GM19452 (cell line): ENCODE data around the gene CELF4.

Experiments
- ATAC-seq: cut with Tn5 transposase; IDR thresholded peaks from one replicate; pipeline ENCODE4 v1.9.1; 2021; ENCODE audit not compliant: unreplicated experiment

The CELF4 gene

GRCh38 chr18:37395631-37396030, 170.0 kb downstream of the CELF4 start:
- ATAC-seq: no peak

GRCh38 chr18:37395138-37395537, 170.5 kb downstream of the CELF4 start:
- no peak for ATAC-seq

- no peak for ATAC-seq
These were observed 171.0 kb downstream of the CELF4 start for GRCh38 chr18:37394610-37394965.

- no peak for ATAC-seq
These were observed 171.5 kb downstream of the CELF4 start for GRCh38 chr18:37393945-37394609.

DNA sequence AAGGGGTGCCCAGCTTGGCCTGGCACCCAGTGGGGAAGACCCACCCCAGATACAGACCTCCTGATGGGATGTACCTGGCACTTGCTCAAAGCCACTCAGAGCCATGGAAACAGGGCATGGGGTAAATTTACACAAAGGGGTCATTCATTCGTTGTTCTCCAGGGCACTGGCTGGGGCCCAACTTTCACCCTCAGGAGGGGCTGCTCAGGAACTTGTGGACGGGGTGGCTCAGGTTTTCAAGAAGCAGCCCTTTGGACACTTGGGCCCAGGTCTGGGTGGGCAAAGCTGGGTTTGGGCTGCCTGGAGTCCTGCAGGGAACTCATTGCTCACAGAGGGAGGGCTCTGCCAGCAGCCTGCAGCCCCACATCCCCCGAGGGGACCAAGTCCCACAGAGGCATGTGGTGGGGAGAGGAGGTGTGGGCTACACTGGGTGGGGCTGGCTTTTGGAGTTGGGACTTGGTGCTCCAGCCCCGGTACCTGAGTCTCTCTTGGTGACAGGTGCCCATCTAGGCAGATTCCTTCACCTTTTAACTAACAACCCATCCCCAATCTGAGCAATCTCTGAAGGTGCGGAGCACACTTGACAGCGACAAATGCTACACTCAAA, 172.3 kb downstream of the CELF4 start:
- no peak for ATAC-seq

DNA sequence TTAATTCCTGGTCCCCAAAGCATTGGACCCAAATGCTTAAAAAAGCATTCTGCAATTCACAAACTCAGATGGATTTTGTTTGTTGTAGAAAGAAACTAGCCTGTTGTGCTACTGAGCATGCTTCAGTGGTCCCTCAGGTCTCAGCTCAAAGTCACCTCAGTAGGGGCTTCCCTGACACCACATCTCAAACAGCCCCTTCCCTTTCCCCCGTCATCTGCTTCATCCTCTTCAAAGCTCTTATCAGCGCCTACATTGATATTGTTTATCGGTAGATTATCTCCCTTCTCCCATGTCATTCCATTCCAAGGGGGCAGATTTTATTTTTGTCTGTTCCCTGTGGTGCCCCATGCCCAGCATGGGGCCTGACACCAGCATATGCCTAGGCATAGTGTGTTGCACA, 172.9 kb downstream of the CELF4 start:
- no peak for ATAC-seq

DNA sequence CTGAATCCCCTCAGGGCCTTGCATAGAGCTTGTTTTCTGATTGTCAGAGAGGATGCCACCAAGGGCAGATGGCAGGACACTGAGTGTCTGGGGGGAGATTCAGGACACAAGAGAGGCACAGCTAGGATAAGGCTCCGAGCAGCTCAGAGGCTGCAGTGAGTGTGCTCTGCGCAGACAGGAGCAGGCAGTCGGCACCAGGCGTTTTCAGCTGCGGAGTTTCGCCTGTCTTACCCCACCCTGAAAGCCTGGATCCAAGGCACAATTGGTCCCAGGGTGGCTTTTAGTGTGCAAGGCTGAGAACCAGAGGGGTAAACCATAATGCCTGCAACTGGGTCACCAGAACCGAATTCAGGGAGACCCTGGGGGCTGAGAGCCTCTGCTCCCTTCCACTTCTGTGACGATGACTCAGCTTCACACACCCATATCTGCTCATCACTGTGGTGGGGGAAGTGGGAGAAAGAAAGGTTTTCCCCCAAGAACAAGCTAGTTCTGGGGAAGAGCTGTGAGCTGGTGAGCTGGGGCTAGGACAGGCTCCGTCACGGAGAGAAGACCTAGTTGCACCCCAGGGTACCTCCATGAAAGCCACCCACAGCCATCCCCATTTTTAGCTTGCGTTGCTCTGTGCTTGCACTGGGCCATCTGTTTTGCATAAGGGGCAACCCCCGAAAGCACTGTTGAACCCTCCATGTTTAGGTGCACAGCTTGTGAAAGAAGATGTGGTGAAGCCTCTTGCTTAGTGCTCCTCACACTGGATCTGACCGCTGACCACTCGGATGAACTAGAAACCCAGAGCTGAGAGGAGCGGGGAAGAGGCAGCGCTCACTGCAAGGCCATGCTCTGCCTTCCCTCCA, 173.7 kb downstream of the CELF4 start:
- ATAC-seq: no peak

DNA sequence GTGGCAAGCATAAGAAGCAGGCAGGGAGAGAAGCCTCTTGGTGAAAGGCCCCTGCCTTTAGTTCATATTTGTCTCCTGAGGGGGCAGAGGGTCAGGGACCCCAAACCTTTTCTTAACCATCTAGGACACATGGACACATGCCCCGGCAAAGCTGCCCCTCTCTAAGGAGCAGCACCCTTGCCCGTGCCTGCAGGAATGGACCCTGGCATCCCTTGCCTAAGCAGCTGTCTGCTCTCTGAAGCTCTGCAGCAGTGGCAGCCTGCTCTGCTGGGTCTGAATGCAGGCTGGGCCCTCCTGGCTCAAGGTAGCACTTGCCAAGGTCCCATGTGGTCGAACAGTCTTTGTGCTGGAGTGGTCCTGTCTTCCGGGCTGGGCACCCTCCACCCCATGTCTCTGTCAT, 174.4 kb downstream of the CELF4 start:
- no peak for ATAC-seq

DNA sequence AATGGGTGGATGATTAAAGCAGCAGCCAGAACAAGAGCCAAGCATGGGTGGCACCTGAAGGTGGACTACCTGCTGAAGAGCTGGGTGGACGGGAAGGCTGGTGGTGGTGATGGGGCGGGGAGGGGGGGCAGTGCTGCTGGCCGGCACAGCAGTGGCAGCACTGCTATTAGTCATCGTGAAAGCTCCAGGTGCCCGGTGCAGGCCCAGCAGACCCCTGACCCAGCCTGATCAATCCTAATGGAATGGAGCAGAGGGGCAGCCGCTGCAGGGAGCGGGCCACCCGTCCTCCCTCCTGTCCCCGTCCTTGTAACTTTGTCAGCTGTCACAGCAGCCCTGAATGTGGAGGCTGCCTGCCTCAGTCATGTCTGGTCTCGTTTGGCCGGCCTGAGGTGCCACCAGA, 174.9 kb downstream of the CELF4 start:
- ATAC-seq: no peak

DNA sequence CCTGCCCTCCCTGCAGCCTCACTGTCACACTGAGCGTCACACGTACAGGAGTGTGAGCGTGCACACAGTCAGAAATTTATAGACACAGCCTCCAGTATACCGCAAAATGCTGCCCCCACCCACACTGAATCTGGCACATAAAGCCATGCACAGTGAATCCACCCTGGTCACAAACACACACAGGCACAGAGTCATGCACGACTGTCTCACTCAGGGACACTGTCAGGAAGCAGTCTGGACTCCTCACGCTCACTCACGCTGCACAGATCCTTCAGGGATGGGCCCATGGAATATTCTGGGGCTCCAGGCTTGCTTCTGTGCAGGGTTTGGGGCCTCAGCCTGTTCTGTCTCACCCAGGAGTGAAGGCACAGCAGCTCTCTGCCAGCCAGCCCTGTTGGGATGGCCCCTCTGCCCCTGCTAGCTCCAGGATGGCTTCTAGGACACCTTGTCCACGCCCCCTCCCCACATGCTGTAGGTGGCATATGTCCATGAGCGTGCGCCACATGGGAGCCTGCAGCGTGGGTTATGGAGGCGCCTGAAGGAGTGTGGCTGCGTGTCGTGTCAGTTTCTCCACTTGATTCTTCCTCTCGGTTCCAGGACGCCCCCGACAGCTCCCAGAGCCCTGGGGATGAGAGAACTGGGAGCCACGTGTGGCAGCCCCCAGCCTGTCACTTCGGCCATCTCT, 175.8 kb downstream of the CELF4 start:
- no peak for ATAC-seq

DNA sequence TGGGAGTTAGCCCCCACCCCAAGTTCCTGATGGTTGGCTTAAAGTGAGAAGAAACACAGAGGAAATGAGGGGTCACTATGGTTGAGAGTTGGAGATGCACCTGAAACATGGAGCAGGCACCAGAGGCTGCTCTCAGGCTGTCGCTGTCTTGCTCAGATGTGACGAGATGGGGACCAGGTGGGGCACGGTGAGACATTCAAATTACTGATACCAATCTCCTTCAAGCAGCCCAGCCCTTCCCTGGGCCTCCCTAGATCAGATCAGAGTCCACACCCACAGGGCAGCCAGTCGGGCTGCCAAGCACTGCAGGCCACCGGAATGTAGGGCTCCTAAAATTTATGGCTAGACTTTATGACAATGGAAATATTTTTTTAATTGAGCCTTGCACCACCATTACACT, 176.6 kb downstream of the CELF4 start:
- no peak for ATAC-seq

GRCh38 chr18:37388413-37388812, 177.2 kb downstream of the CELF4 start:
- ATAC-seq: no peak

- no peak for ATAC-seq
These were observed 179.5 kb downstream of the CELF4 start for GRCh38 chr18:37385846-37386778.

GRCh38 chr18:37383846-37384595, 181.6 kb downstream of the CELF4 start:
- no peak for ATAC-seq

- ATAC-seq: no peak
These were observed 182.4 kb downstream of the CELF4 start for GRCh38 chr18:37383036-37383785.

DNA sequence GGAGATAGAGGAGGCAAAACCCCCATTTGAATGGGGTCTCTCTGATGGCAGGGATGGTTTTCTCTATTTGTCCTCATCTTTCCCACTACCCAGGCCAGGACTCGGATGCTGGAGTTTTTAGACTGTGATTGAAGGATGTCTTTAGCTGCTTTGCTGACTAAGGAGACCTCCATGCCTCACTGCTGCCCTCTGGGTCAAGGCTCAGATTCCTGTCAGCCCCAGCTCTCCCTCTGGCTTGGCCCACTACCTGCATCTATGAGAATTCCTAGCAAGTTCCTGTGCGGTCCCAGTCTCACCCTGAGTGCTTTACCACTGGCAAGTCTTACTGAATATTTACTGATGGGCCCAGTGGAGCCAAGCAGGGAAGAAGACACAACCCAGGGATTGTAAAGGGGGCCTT, 184.0 kb downstream of the CELF4 start:
- no peak for ATAC-seq

GRCh38 chr18:37380546-37381110, 185.0 kb downstream of the CELF4 start:
- no peak for ATAC-seq

GRCh38 chr18:37378336-37379010, 187.1 kb downstream of the CELF4 start:
- ATAC-seq: no peak
